ENCODE results near the gene ADAMTS14. TPM values are rescaled to one million over a fixed set of nuclear protein-coding genes. Genes with fewer than 3 reads are reported as not detected.

ADAMTS14 gene
- total and polyA plus RNA-seq, 11 donors = 0.11 to 3.8 (median 0.37) TPM; not detected in 1

- Histone ChIP-seq H3K9me3 (no peaks in the 10 kb centered on the region), H3K27me3 (no peaks in the 10 kb centered on the region), H3K4me1 (peaks cover 0 to 12% (median 0%) of the 10 kb centered on the region in 12 donors), H3K36me3 (no peaks in the 10 kb centered on the region), H3K4me3 (no peak overlapping the region), H3K27ac (no peak overlapping the region)
- TF ChIP-seq POLR2A (IDR thresholded peaks at IDR 0.05) = no peak
- TF ChIP-seq CTCF (IDR thresholded peaks at IDR 0.05) = no peak
- WGBS, 4 donors = 88 to 93% (median 92%) methylated on average over 8 to 13 of the region's 13 CpGs
- ATAC-seq = no peak
- DNase-seq = peak in 2 of 5 donors; percentile 9 to 54
- intact Hi-C loops (cut with DNase I) = no loop called here
Measured at GRCh38 chr10:70775679-70776454, 103.6 kb downstream of the ADAMTS14 start.

GRCh38 chr10:70776455-70777005 lies 104.2 kb downstream of the ADAMTS14 start:
- Histone ChIP-seq H3K4me1 (peaks cover 0 to 12% (median 0%) of the 10 kb centered on the region in 12 donors), H3K27me3 (no peaks in the 10 kb centered on the region), H3K4me3 (no peak overlapping the region), H3K9me3 (no peaks in the 10 kb centered on the region), H3K36me3 (no peaks in the 10 kb centered on the region), H3K27ac (no peak overlapping the region)
- DNase-seq = no peak
- ATAC-seq = no peak
- intact Hi-C loops (cut with DNase I) = no loop called here
- 82 to 97% (median 95%) methylated on average over 10 to 11 of the region's 11 CpGs for WGBS, 4 donors
- TF ChIP-seq POLR2A (IDR thresholded peaks at IDR 0.05) (no peak), CTCF (IDR thresholded peaks at IDR 0.05) (no peak)

GRCh38 chr10:70777063-70777875 lies 105.0 kb downstream of the ADAMTS14 start:
- Histone ChIP-seq H3K4me1 (peaks cover 0 to 14% (median 1%) of the 10 kb centered on the region in 12 donors), H3K9me3 (no peaks in the 10 kb centered on the region), H3K27me3 (no peaks in the 10 kb centered on the region), H3K27ac (no peak overlapping the region), H3K4me3 (no peak overlapping the region), H3K36me3 (no peaks in the 10 kb centered on the region)
- no peak for ATAC-seq
- WGBS, 4 donors = 85 to 97% (median 93%) methylated on average over 13 to 18 of the region's 18 CpGs
- intact Hi-C loops (cut with DNase I) = no loop called here
- no peak for TF ChIP-seq CTCF (IDR thresholded peaks at IDR 0.05)
- TF ChIP-seq POLR2A (IDR thresholded peaks at IDR 0.05) = no peak
- no peak for DNase-seq
